Measurements from ENCODE around the gene SGCD.
"Not testable (repeated sequence)": the region's sequence is repeated elsewhere in the genome, so short reads cannot be mapped to it uniquely, and the experiment has no call there.

Gene SGCD

DNA sequence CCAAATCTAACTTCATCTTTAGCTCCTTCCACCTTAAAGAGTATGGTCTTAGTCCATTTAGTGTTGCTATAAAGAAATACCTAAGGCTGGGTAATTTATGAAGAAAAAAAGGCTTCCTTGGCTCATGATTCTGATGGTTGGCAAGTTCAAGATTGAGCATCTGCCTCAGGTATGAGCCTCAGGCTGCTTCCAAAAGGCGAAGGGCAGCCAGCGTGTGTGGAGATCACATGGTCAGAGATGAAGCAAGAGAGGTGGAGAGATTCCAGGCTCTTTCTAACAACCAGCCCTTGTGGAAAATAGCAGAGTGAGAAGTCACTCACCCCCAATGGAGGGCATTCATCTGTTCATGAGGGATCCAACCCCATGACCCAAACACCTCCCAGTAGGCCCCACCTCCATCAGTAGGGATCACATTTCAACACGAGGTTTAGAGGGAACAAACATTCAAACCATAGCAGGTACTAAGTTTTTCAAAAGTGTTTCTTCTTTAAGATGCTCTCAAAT, 225.9 kb downstream of the SGCD start:
- no peak for DNase-seq (ENCODE audit: insufficient read length, low spot score)

GRCh38 chr5:156556666-156557406, 229.9 kb downstream of the SGCD start:
- DNase-seq (ENCODE audit: insufficient read length, low spot score) (no peak), FAIRE-seq (no peak)

More for the DNA sequence above, 225.9 kb downstream of the SGCD start:
- FAIRE-seq, result no peak

- no peak for DNase-seq (ENCODE audit: insufficient read length, low spot score)
- FAIRE-seq, result no peak
Observed at GRCh38 chr5:156560002-156560401, 233.0 kb downstream of the SGCD start.

- DNase-seq (ENCODE audit: insufficient read length, low spot score) (no peak), FAIRE-seq (no peak)
Observed at GRCh38 chr5:156561651-156562050, 234.7 kb downstream of the SGCD start.

- no peak for FAIRE-seq
Observed at GRCh38 chr5:156570615-156571014, 243.7 kb downstream of the SGCD start.

GRCh38 chr5:156581725-156582124, 254.8 kb downstream of the SGCD start:
- FAIRE-seq (no peak), DNase-seq (ENCODE audit: insufficient read length, low spot score) (no peak)

More at GRCh38 chr5:156570615-156571014, 243.7 kb downstream of the SGCD start:
- no peak for DNase-seq (ENCODE audit: insufficient read length, low spot score)

DNA sequence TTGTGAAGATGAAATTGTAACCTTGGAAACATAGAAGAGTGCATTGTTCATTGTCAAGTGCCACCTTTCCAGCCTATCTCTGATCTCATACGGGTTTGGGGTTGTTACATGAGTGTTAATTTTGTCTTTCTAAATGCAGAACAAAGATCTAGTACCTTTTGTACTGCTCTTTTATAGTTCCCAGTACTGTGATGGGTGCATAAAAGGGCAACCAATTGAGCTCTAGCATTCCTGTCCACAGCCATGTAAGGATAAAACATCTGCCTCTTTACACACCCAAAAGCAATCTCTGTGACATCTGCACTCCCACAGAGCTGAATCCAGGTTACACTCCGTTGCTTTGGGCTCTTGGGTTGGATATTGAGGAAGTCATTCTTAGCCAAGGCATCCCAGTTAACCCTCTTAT, 255.2 kb downstream of the SGCD start:
- no peak for DNase-seq (ENCODE audit: insufficient read length, low spot score)
- FAIRE-seq, result no peak

- no peak for DNase-seq (ENCODE audit: insufficient read length, low spot score)
- FAIRE-seq, result no peak
Observed at GRCh38 chr5:156584871-156585270, 257.9 kb downstream of the SGCD start.

GRCh38 chr5:156585999-156586398, 259.0 kb downstream of the SGCD start:
- DNase-seq (ENCODE audit: insufficient read length, low spot score), result no peak
- no peak for FAIRE-seq

DNA sequence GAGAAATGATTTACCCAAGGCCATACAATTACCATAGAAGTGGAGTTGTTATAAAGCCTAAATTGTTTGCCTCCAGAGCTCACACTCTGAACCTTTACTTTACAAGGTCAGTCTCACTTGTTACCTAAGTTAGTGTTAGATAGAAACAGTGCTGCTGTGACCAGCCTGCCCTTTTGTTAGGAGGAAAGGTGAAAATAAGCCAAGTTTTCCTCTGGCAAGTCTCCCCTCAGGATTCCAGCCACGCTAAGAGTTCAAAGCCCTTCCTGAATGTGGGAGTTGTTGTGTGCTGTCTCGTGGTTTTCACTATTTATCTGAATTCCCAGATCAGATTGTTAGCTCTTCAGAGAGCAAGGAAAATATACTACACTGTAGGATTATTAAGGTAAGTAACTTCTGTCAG, 260.0 kb downstream of the SGCD start:
- DNase-seq (ENCODE audit: insufficient read length, low spot score), result no peak
- FAIRE-seq, result no peak

DNA sequence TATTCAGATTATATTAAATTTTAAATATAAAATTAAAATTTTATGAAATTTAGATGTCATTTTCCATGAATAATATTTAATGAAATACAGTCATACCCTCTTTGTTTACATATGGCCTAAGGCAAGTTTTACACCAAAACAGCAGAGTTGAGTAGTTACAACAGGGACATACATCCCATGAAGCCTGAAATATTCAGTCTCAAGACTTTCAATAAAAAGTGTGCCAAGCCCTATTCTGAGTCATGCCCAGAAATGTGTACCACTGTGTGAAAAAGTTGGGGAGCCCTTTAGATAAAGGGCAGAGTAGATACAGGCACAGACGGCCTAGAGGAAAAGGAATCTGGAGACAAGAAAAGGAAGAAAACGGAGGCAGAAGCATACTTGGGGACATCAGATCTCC, 261.3 kb downstream of the SGCD start:
- no peak for FAIRE-seq
- no peak for DNase-seq (ENCODE audit: insufficient read length, low spot score)

GRCh38 chr5:156589104-156589945, 262.4 kb downstream of the SGCD start:
- no peak for FAIRE-seq
- DNase-seq (ENCODE audit: insufficient read length, low spot score), result no peak

- DNase-seq (ENCODE audit: insufficient read length, low spot score), result no peak
- no peak for FAIRE-seq
Observed at GRCh38 chr5:156589946-156590216, 262.9 kb downstream of the SGCD start.

GRCh38 chr5:156590978-156591377, 264.0 kb downstream of the SGCD start:
- DNase-seq (ENCODE audit: insufficient read length, low spot score) (no peak), FAIRE-seq (no peak)

DNA sequence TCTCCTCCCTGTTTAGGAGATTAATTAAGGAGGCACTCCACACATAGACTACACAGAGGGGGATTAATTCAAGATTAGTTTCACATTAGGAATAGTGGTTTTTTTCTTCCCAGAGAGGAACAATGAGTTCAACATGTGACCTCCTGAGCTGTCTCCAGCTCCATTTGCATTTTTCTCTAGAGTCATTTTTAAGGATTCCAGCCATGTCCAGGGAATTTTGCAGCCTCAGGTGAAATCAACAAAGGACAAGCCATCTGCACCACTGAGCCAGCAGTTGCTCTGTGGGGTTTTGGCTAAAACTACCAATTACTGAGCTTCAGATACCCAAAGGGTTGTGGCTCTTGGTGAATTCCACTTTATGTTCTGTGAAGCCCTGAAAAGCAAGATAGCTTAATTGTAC, 264.7 kb downstream of the SGCD start:
- DNase-seq (ENCODE audit: insufficient read length, low spot score), result no peak
- no peak for FAIRE-seq

DNA sequence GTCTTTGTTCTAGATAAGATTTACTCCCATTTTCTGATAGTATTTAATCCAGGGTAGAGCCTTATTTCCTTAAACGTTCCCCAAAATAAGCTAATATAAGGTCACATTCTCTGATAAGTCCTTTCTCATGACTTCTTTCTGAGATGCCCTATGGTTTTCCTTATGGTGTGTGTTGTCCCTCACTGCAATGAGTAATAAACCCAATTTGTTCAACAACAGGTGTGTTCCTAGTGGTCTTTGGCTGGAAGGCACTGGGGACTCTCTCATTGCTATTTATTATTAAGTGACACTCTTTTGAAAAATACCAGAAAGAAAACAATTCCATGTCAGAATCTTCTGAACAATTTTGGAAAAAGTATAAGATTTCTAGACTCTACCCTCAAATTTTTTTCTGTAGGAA, 266.6 kb downstream of the SGCD start:
- DNase-seq (ENCODE audit: insufficient read length, low spot score), result no peak
- no peak for FAIRE-seq

- no peak for FAIRE-seq
- no peak for DNase-seq (ENCODE audit: insufficient read length, low spot score)
Observed at GRCh38 chr5:156594406-156594805, 267.4 kb downstream of the SGCD start.

- FAIRE-seq (no peak), DNase-seq (ENCODE audit: insufficient read length, low spot score) (no peak)
Observed at GRCh38 chr5:156595132-156595787, 268.3 kb downstream of the SGCD start.

GRCh38 chr5:156597276-156597675, 270.3 kb downstream of the SGCD start:
- FAIRE-seq (no peak), DNase-seq (ENCODE audit: insufficient read length, low spot score) (no peak)

GRCh38 chr5:156598964-156599363, 272.0 kb downstream of the SGCD start:
- no peak for DNase-seq (ENCODE audit: insufficient read length, low spot score)
- no peak for FAIRE-seq

DNA sequence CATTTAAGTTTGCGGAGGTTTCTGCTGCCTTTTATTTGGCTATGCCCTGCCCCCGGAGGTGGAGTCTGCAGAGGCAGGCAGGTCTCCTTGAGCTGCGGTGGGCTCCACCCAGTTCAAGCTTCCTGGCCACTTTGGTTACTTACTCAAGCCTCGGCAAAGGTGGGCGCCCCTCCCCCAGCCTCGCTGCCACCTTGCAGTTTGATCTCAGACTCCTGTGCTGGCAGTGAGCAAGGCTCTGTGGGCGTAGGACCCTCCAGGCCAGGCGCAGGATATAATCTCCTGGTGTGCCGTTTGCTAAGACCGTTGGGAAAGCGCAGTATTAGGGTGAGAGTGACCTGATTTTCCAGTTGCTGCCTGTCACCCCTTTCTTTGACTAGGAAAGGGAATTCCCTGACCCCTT, 283.6 kb downstream of the SGCD start:
- FAIRE-seq; DNase-seq (ENCODE audit: insufficient read length, low spot score): not testable (repeated sequence)
